HepG2 (cell line): ENCODE measurements around the gene ANO1.

ENCODE experiments used
- PITX1 ChIP-seq: sonication (generic); formaldehyde crosslinking; IDR thresholded peaks from 2 replicates; pipeline ENCODE4 v1.5.1; 2020; ENCODE audit warnings: mild to moderate bottlenecking, missing genetic modification reagents
- YY1 ChIP-seq: IDR thresholded peaks from 2 replicates; pipeline ENCODE4 v1.6.1; 2011; ENCODE audit warnings: low read length, low read depth, moderate library complexity, mild to moderate bottlenecking; ENCODE audit not compliant: insufficient read depth, insufficient replicate concordance
- TF ChIP-seq, protein P1 (sequence below): sonication (generic); formaldehyde crosslinking; IDR thresholded peaks from 2 replicates; pipeline ENCODE4 v1.5.0; 2020; ENCODE audit warnings: mild to moderate bottlenecking, missing genetic modification reagents, moderate library complexity
- TF ChIP-seq, protein P2 (sequence below): sonication (generic); formaldehyde crosslinking; IDR thresholded peaks from 2 replicates; pipeline ENCODE4 v1.4.0; 2020; ENCODE audit warnings: missing genetic modification reagents
- TF ChIP-seq, protein P3 (sequence below): IDR thresholded peaks from 2 replicates; pipeline ENCODE4 v1.6.1; 2012; ENCODE audit warnings: inconsistent platforms

DNA sequence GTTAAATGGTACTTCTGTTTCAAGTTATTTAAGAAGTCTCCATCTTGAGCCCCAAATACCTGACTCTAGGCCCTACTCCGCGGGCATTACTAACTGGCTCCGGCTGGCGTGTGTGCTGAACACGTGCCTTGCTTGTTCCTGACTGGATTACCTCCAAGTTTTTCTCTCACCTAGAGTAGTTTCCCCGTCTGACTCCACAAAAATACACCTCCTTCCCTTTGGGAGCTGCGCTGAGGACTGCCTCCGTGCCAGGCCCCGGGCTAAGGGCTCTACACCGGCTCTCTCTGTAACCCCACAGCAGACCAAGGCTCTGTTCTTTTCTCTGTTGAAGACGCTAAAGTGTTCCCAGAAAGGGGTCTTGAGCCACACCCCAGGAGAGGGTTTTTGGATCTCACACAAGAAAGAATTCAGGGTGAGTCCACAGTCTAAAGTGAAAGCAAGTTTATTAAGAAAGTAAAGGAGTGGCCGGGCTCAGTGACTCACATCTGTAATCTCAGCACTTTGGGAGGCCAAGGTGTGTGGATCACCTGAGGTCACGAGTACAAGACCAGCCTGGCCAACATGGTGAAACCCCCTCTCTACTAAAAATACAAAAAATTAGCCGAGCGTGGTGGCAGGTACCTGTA is 61.8 kb downstream of the ANO1 start:
- TF ChIP-seq, protein P1, sequence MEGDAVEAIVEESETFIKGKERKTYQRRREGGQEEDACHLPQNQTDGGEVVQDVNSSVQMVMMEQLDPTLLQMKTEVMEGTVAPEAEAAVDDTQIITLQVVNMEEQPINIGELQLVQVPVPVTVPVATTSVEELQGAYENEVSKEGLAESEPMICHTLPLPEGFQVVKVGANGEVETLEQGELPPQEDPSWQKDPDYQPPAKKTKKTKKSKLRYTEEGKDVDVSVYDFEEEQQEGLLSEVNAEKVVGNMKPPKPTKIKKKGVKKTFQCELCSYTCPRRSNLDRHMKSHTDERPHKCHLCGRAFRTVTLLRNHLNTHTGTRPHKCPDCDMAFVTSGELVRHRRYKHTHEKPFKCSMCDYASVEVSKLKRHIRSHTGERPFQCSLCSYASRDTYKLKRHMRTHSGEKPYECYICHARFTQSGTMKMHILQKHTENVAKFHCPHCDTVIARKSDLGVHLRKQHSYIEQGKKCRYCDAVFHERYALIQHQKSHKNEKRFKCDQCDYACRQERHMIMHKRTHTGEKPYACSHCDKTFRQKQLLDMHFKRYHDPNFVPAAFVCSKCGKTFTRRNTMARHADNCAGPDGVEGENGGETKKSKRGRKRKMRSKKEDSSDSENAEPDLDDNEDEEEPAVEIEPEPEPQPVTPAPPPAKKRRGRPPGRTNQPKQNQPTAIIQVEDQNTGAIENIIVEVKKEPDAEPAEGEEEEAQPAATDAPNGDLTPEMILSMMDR (CRISPR knock-in tag): no peak
- TF ChIP-seq YY1 (no peak), PITX1 (no peak)
- TF ChIP-seq, protein P2, sequence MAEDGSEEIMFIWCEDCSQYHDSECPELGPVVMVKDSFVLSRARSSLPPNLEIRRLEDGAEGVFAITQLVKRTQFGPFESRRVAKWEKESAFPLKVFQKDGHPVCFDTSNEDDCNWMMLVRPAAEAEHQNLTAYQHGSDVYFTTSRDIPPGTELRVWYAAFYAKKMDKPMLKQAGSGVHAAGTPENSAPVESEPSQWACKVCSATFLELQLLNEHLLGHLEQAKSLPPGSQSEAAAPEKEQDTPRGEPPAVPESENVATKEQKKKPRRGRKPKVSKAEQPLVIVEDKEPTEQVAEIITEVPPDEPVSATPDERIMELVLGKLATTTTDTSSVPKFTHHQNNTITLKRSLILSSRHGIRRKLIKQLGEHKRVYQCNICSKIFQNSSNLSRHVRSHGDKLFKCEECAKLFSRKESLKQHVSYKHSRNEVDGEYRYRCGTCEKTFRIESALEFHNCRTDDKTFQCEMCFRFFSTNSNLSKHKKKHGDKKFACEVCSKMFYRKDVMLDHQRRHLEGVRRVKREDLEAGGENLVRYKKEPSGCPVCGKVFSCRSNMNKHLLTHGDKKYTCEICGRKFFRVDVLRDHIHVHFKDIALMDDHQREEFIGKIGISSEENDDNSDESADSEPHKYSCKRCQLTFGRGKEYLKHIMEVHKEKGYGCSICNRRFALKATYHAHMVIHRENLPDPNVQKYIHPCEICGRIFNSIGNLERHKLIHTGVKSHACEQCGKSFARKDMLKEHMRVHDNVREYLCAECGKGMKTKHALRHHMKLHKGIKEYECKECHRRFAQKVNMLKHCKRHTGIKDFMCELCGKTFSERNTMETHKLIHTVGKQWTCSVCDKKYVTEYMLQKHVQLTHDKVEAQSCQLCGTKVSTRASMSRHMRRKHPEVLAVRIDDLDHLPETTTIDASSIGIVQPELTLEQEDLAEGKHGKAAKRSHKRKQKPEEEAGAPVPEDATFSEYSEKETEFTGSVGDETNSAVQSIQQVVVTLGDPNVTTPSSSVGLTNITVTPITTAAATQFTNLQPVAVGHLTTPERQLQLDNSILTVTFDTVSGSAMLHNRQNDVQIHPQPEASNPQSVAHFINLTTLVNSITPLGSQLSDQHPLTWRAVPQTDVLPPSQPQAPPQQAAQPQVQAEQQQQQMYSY (CRISPR knock-in tag): no peak
- TF ChIP-seq, protein P3, sequence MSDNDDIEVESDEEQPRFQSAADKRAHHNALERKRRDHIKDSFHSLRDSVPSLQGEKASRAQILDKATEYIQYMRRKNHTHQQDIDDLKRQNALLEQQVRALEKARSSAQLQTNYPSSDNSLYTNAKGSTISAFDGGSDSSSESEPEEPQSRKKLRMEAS: no peak
